Measurements from ENCODE around the gene COQ2.

The COQ2 gene

DNA sequence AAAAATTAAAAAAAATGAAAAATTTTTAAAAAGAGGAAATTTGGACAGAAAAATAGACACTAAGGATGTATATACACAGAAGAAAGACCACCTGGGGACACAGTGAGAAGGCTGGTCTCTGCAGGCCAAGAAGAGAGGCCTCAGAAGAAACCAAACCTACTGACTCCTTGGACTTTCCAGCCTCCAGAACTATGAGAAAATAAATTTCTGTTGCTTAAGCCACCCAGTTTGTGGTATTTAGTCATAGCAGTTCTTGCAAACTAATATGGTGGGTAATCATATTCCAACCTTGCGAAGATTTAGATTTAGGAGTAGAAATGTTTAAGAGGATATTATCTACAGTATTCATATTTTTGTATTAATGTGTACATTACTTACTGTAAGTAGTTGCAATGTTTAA lies 56.4 kb downstream of the COQ2 start:
- TF ChIP-seq CTCF (IDR thresholded peaks at IDR 0.05; ENCODE audit: insufficient read depth, low read depth, low read length, missing control alignments): no peak
- no peak for DNase-seq (ENCODE audit: low read depth)

DNA sequence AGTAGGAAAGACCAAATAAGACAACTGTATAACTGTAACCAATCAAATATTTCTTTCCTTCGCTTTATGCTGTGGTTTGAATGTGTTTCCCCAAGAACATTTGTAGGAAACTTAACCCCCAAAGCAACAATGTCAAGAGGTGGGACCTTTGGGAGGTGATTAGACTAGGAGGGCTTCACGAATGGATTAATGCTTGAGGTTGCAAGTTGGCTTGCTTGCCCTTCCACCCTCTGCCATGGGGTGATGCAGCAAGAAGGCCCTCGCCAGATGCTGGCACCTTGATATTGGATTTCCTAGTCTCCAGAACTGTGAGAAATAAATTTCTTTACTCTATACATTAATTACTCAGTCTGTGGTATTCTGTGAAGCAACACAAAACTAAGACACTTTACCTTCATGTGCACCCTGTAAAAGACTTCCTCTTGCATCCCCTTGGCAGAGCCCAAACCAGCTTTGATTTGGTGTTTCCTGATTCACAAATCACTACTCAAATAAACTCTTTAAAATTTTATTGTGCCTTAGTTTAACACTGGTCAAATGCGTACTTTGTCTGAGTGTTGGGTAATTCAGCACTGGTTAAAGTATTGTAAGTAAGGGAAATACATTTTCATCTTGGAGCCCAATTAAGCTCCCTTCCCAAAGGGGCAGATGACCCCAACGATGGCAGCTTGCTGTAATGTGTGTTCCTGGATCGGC lies 59.9 kb downstream of the COQ2 start:
- no peak for DNase-seq (ENCODE audit: low read depth)
- TF ChIP-seq CTCF (IDR thresholded peaks at IDR 0.05; ENCODE audit: insufficient read depth, low read depth, low read length, missing control alignments): no peak
- no peak overlapping the region for H3K4me3 ChIP-seq (ENCODE audit: low read length)

More for the DNA sequence above, 56.4 kb downstream of the COQ2 start:
- H3K4me3 ChIP-seq (ENCODE audit: low read length): no peak overlapping the region

- H3K4me3 ChIP-seq (ENCODE audit: low read length): no peak overlapping the region
- DNase-seq (ENCODE audit: low read depth): no peak
- TF ChIP-seq CTCF (IDR thresholded peaks at IDR 0.05; ENCODE audit: insufficient read depth, low read depth, low read length, missing control alignments): no peak
These were observed 60.8 kb downstream of the COQ2 start for GRCh38 chr4:83223781-83224180.

DNA sequence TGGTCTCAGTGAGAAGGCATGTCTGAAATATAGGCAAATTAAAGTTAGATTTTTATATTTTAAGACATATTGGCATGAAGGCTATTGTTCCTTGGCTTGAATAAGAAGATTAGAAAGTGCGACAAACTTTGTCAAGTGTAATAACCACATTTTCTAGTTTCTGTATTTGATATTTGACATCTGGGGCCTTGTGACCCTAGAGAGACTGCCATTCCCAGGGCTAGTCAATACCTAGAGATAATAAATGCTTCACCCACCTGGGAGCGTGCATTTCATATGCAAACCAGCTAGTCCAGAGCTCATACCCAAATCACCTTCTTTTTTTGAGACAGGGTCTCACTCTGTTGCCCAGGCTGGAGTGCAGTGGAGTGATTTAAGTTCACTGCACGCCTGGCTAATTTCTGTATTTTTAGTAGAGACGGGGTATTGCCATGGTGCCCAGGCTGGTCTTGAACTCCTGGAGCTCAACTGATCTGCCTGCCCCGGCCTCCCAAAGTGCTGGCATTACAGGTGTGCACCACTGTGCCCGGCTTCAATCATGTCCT lies 62.6 kb downstream of the COQ2 start:
- DNase-seq (ENCODE audit: low read depth): no peak
- TF ChIP-seq CTCF (IDR thresholded peaks at IDR 0.05; ENCODE audit: insufficient read depth, low read depth, low read length, missing control alignments): no peak
- no peak overlapping the region for H3K4me3 ChIP-seq (ENCODE audit: low read length)

DNA sequence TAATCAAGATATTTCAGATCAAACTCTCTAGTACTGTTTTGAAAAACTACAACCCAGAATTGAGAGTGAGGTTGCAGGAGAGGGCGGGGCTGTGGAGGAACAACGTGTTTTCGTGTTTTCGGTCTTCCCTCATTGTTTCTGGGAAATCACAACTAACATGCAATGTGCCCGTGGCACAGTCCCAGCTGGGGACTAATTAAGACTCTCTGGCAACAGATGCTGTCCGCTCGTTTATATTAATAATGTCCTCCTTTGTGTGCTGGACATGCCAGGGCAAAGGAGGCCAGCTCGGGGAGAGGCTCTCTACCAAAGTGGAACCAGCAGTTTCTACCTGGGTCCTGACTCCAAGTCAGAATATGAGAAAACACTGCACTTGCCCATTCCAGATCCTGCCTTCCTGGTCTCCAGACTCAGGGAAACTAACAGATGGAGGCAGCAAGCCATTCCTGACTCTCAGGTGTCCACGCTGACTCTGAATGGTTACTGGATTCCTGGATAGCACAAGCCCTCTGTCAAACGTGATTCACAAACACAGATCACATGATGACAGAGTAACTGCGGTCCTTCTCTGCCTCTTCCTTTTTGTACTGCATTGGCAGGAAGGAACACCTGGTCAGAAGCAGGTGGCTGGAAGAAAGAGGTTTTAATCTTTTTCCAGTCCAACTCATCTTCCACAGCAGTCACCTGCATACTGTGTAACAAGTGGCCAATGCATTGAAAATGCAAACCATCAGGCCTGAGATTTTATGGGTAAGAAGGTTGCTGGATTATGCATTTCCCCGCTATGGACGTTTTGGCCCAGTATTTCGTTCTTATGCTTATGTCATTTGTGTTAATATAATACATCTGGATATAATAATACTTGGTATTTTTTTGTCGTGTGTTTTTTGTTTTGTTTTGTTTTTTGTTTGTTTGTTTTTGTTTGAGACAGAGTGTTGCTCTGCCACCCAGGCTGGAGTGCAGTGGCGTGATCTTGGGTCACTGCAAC lies 65.0 kb downstream of the COQ2 start:
- DNase-seq (ENCODE audit: low read depth): peak; percentile 84
- no peak for TF ChIP-seq CTCF (IDR thresholded peaks at IDR 0.05; ENCODE audit: insufficient read depth, low read depth, low read length, missing control alignments)
- H3K4me3 ChIP-seq (ENCODE audit: low read length): peak overlapping the region; percentile 40

GRCh38 chr4:83217721-83218522 lies 66.7 kb downstream of the COQ2 start:
- DNase-seq (ENCODE audit: low read depth): peak; percentile 51
- TF ChIP-seq CTCF (IDR thresholded peaks at IDR 0.05; ENCODE audit: insufficient read depth, low read depth, low read length, missing control alignments): no peak
- H3K4me3 ChIP-seq (ENCODE audit: low read length): no peak overlapping the region
